ENCODE data around the gene ATPAF1. TPM values are rescaled to one million over a fixed set of nuclear protein-coding genes. Genes with fewer than 3 reads are reported as not detected.

ATPAF1 gene
- total RNA-seq, 1 experiment from 2014 or later = 50.3 TPM

- peaks cover 29% of the 10 kb centered on the region for H3K36me3 ChIP-seq (ENCODE audit: low read depth)
- peaks cover 24% of the 10 kb centered on the region for H4K20me1 ChIP-seq (ENCODE audit: insufficient read depth)
- POLR2A ChIA-PET (ENCODE audit: unreplicated experiment) = no interaction called here
Observed at GRCh38 chr1:46714976-46715375, 46.8 kb upstream of the ATPAF1 start.

GRCh38 chr1:46708121-46708520 lies 40.0 kb upstream of the ATPAF1 start:
- DNase-seq = no peak
- Histone ChIP-seq H3K36me3 (ENCODE audit: low read depth) (peaks cover 38% of the 10 kb centered on the region), H2AFZ (no peak overlapping the region), H3F3A (ENCODE audit: insufficient read depth, low read depth) (no peaks in the 10 kb centered on the region), H3K9me2 (ENCODE audit: insufficient read depth) (no peaks in the 10 kb centered on the region), H4K20me1 (ENCODE audit: insufficient read depth) (peaks cover 32% of the 10 kb centered on the region), H3K4me3 (no peak overlapping the region), H3K27me3 (ENCODE audit: insufficient read depth, low read depth) (no peaks in the 10 kb centered on the region), H3K4me1 (replicated peaks; ENCODE audit: insufficient read depth) (no peaks in the 10 kb centered on the region), H3K79me2 (ENCODE audit: low read depth) (peaks cover 8% of the 10 kb centered on the region; the same call in 1 of the 2 replicates), H3K9me3 (ENCODE audit: insufficient read depth, low read depth) (no peaks in the 10 kb centered on the region), H3K27ac (no peak overlapping the region), H3K4me2 (no peak overlapping the region)
- POLR2A ChIA-PET (ENCODE audit: unreplicated experiment) = interaction anchor here (0.6 kb wide), 1 partner anchor 10 kb away, joined by 3 read pairs; no protein-coding TSS in a partner anchor
- no TSS peak for BruUV-seq (replicated peaks)
- TF ChIP-seq CTCF (conservative IDR thresholded peaks at IDR 0.05) = no peak
- TF ChIP-seq EZH2 (IDR thresholded peaks at IDR 0.05; ENCODE audit: low read depth) = no peak
- intact Hi-C loops (cut with micrococcal nuclease; ENCODE audit: unreplicated experiment) = loop anchor here (10.0 kb wide), 1 partner anchor 587 kb away; no protein-coding TSS in a partner anchor
- CTCF ChIA-PET = interaction anchor here (0.6 to 0.7 kb wide), 2 partner anchors 17 to 374 kb away, joined by 3 read pairs; no protein-coding TSS in a partner anchor

More at GRCh38 chr1:46714976-46715375, 46.8 kb upstream of the ATPAF1 start:
- TF ChIP-seq EZH2 (IDR thresholded peaks at IDR 0.05; ENCODE audit: low read depth) = no peak
- no peak for TF ChIP-seq CTCF (conservative IDR thresholded peaks at IDR 0.05)
- H3K27me3 ChIP-seq (ENCODE audit: insufficient read depth, low read depth) = no peaks in the 10 kb centered on the region
- H3K4me3 ChIP-seq = no peak overlapping the region
- peaks cover 19% of the 10 kb centered on the region for H3F3A ChIP-seq (ENCODE audit: insufficient read depth, low read depth)
- peaks cover 44% of the 10 kb centered on the region for H3K4me1 ChIP-seq (replicated peaks; ENCODE audit: insufficient read depth)
- no peak overlapping the region for H2AFZ ChIP-seq
- H3K9me2 ChIP-seq (ENCODE audit: insufficient read depth) = no peaks in the 10 kb centered on the region
- BruUV-seq (replicated peaks) = no TSS peak
- DNase-seq = peak in 1 of 2 experiments; percentile 80
- CTCF ChIA-PET = no interaction called here
- peaks cover 38% of the 10 kb centered on the region for H3K79me2 ChIP-seq (ENCODE audit: low read depth)
- no peak overlapping the region for H3K27ac ChIP-seq
- intact Hi-C loops (cut with micrococcal nuclease; ENCODE audit: unreplicated experiment) = loop anchor here (10.0 kb wide), 2 partner anchors 310 to 460 kb away; no protein-coding TSS in a partner anchor
- no peaks in the 10 kb centered on the region for H3K9me3 ChIP-seq (ENCODE audit: insufficient read depth, low read depth)
- H3K4me2 ChIP-seq = peak overlapping the region; percentile 34; the same call in 1 of the 2 replicates

- no peaks in the 10 kb centered on the region for H3K4me1 ChIP-seq (replicated peaks; ENCODE audit: insufficient read depth)
- BruUV-seq (replicated peaks) = no TSS peak
- no peaks in the 10 kb centered on the region for H3K9me2 ChIP-seq (ENCODE audit: insufficient read depth)
- H3K79me2 ChIP-seq (ENCODE audit: low read depth) = peaks cover 21% of the 10 kb centered on the region; the same call in 1 of the 2 replicates
- TF ChIP-seq EZH2 (IDR thresholded peaks at IDR 0.05; ENCODE audit: low read depth) = no peak
- no peak for TF ChIP-seq CTCF (conservative IDR thresholded peaks at IDR 0.05)
- H3K4me3 ChIP-seq = no peak overlapping the region
- peaks cover 39% of the 10 kb centered on the region for H3K36me3 ChIP-seq (ENCODE audit: low read depth)
- CTCF ChIA-PET = no interaction called here
- intact Hi-C loops (cut with micrococcal nuclease; ENCODE audit: unreplicated experiment) = loop anchor here (10.0 kb wide), 1 partner anchor 589 kb away; no protein-coding TSS in a partner anchor
- peaks cover 40% of the 10 kb centered on the region for H4K20me1 ChIP-seq (ENCODE audit: insufficient read depth)
- no peak for DNase-seq
- POLR2A ChIA-PET (ENCODE audit: unreplicated experiment) = no interaction called here
- no peaks in the 10 kb centered on the region for H3F3A ChIP-seq (ENCODE audit: insufficient read depth, low read depth)
- H3K27me3 ChIP-seq (ENCODE audit: insufficient read depth, low read depth) = no peaks in the 10 kb centered on the region
- H2AFZ ChIP-seq = no peak overlapping the region
- no peak overlapping the region for H3K27ac ChIP-seq
- no peaks in the 10 kb centered on the region for H3K9me3 ChIP-seq (ENCODE audit: insufficient read depth, low read depth)
- no peak overlapping the region for H3K4me2 ChIP-seq
Observed at GRCh38 chr1:46705408-46705807, 37.2 kb upstream of the ATPAF1 start.
